GM23338 (cell line): ENCODE data around the gene RCOR1.

Experiments
- EZH2 ChIP-seq: fragments of 200-600 bp; sonication (generic); IDR thresholded peaks from one replicate; pipeline ENCODE4 v1.8.0; 2017; ENCODE audit warnings: antibody characterized with exemption, mild to moderate bottlenecking, low read depth; ENCODE audit not compliant: unreplicated experiment
- EZH2phosphoT487 ChIP-seq: fragments of 200-600 bp; sonication (generic); IDR thresholded peaks from one replicate; pipeline ENCODE4 v1.8.1; 2018; ENCODE audit warnings: antibody characterized with exemption; ENCODE audit not compliant: unreplicated experiment
- JUNB ChIP-seq: IDR thresholded peaks from one replicate; pipeline ENCODE4 v1.6.1; 2016; ENCODE audit warnings: antibody characterized with exemption; ENCODE audit not compliant: unreplicated experiment
- POLR2AphosphoS5 ChIP-seq: IDR thresholded peaks from 2 replicates; pipeline ENCODE4 v1.6.1; 2016; ENCODE audit warnings: antibody characterized with exemption, low read depth
- TF ChIP-seq, protein P1 (sequence below), 2 experiments: fragments of 200-600 bp in 1 of 2; sonication (generic) in 1 of 2; conservative IDR thresholded peaks; 2 replicates each; pipeline versions ENCODE4 v1.5.1 to v1.6.1; 2016 to 2017; ENCODE audit warnings: antibody characterized with exemption in 2 of 2, low read depth in 2 of 2, mild to moderate bottlenecking in 2 of 2, moderate library complexity in 1 of 2
- TF ChIP-seq, protein P2 (sequence below): IDR thresholded peaks from one replicate; pipeline ENCODE4 v1.6.1; 2018; ENCODE audit warnings: antibody characterized with exemption; ENCODE audit not compliant: unreplicated experiment
- TF ChIP-seq, protein P3 (sequence below): IDR thresholded peaks from 2 replicates; pipeline ENCODE4 v1.6.1; 2016; ENCODE audit warnings: antibody characterized with exemption

DNA sequence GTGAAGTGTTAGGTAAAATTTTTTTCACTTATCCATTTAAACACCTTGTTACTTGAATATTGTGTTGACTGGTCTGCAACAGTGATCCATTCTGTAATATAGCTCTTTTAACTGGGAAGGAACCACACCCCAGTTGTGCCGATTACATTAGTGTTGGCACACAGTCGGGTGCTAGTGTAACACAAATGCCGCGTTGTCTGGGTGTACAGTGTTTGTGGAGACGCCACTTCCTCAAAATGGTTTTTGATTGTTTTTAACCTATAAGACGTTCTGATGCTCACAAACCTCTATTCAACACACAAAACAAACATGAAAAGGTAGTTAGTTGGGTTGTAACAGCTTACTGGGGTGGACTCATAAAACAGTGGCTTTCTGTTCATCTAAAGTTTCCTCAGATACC is 136.8 kb downstream of the RCOR1 start:
- no peak for TF ChIP-seq EZH2
- TF ChIP-seq, protein P1, sequence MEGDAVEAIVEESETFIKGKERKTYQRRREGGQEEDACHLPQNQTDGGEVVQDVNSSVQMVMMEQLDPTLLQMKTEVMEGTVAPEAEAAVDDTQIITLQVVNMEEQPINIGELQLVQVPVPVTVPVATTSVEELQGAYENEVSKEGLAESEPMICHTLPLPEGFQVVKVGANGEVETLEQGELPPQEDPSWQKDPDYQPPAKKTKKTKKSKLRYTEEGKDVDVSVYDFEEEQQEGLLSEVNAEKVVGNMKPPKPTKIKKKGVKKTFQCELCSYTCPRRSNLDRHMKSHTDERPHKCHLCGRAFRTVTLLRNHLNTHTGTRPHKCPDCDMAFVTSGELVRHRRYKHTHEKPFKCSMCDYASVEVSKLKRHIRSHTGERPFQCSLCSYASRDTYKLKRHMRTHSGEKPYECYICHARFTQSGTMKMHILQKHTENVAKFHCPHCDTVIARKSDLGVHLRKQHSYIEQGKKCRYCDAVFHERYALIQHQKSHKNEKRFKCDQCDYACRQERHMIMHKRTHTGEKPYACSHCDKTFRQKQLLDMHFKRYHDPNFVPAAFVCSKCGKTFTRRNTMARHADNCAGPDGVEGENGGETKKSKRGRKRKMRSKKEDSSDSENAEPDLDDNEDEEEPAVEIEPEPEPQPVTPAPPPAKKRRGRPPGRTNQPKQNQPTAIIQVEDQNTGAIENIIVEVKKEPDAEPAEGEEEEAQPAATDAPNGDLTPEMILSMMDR (conservative IDR thresholded peaks at IDR 0.05; ENCODE audit: low read depth in 2 of 2) = no peak
- TF ChIP-seq EZH2phosphoT487 = no peak
- no peak for TF ChIP-seq JUNB
- TF ChIP-seq POLR2AphosphoS5 = no peak
- TF ChIP-seq, protein P2, sequence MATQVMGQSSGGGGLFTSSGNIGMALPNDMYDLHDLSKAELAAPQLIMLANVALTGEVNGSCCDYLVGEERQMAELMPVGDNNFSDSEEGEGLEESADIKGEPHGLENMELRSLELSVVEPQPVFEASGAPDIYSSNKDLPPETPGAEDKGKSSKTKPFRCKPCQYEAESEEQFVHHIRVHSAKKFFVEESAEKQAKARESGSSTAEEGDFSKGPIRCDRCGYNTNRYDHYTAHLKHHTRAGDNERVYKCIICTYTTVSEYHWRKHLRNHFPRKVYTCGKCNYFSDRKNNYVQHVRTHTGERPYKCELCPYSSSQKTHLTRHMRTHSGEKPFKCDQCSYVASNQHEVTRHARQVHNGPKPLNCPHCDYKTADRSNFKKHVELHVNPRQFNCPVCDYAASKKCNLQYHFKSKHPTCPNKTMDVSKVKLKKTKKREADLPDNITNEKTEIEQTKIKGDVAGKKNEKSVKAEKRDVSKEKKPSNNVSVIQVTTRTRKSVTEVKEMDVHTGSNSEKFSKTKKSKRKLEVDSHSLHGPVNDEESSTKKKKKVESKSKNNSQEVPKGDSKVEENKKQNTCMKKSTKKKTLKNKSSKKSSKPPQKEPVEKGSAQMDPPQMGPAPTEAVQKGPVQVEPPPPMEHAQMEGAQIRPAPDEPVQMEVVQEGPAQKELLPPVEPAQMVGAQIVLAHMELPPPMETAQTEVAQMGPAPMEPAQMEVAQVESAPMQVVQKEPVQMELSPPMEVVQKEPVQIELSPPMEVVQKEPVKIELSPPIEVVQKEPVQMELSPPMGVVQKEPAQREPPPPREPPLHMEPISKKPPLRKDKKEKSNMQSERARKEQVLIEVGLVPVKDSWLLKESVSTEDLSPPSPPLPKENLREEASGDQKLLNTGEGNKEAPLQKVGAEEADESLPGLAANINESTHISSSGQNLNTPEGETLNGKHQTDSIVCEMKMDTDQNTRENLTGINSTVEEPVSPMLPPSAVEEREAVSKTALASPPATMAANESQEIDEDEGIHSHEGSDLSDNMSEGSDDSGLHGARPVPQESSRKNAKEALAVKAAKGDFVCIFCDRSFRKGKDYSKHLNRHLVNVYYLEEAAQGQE = no peak
- TF ChIP-seq, protein P3, sequence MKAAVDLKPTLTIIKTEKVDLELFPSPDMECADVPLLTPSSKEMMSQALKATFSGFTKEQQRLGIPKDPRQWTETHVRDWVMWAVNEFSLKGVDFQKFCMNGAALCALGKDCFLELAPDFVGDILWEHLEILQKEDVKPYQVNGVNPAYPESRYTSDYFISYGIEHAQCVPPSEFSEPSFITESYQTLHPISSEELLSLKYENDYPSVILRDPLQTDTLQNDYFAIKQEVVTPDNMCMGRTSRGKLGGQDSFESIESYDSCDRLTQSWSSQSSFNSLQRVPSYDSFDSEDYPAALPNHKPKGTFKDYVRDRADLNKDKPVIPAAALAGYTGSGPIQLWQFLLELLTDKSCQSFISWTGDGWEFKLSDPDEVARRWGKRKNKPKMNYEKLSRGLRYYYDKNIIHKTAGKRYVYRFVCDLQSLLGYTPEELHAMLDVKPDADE = no peak
